Cardiac fibroblast (primary cell): ENCODE data around the gene ENTHD1.

ENCODE experiments used
- DNase-seq, 2 donors: peaks; one replicate each; pipeline versions ENCODE4 v3.0.0 to v3.0.0-alpha.2; 2010; ENCODE audit warnings: low read depth in 2 of 2
- H3K4me3 ChIP-seq, 2 donors: replicated peaks in 1 of 2; 1 replicate in 1 of 2; 2 replicates in 1 of 2; pipeline ENCODE4 v1.5.1; 2011; ENCODE audit warnings: low read depth in 2 of 2, low read length in 2 of 2, mild to moderate bottlenecking in 2 of 2, moderate library complexity in 1 of 2
- TF ChIP-seq, protein P1 (sequence below): IDR thresholded peaks from one replicate; pipeline ENCODE4 v1.5.1; 2011; ENCODE audit warnings: low read depth, mild to moderate bottlenecking, low read length, inconsistent platforms

ENTHD1 gene

DNA sequence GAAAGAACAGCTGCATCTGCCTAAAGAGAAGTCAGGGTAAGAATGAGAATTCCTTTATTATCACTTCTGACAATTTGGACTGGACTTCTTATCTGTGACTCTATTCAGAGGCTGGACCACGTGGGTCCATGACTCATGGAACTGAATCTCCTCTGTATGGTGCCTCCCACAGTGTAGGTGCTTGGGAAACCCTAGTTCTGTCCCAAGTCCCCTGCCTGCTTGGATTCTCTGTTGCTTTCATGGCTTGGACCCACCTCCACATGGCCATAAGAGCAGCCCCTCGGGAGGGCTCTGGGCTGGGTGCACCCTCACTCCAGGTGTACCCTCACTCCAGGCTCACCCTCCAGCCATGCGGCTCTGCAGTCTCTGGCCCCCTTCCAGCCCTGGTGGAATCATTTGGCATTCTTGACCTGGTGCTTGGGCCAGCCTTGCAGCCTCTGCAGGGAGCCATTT lies 169.6 kb downstream of the ENTHD1 start:
- DNase-seq: peak; percentile 25 to 64
- no peak overlapping the region for H3K4me3 ChIP-seq

DNA sequence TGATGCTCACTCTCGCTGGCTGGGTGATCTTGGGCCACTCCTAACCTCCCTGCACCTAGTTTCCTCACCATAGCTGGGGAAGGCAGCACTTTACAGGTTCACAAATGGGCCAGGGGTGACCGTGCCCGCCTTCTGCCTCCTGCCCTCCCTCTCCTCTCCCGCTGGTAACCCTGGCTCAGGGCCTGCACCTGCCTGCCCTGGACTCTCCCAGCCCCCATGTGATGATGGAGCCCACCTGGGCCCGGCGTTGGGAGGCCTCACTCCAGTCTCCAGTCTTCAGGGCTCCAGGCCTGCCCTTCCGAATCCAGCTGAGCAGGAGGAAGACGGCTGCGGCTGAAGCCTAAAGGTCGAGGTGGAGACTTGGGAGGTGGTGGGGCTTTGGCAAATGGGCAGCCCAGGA lies 170.1 kb downstream of the ENTHD1 start:
- TF ChIP-seq, protein P1, sequence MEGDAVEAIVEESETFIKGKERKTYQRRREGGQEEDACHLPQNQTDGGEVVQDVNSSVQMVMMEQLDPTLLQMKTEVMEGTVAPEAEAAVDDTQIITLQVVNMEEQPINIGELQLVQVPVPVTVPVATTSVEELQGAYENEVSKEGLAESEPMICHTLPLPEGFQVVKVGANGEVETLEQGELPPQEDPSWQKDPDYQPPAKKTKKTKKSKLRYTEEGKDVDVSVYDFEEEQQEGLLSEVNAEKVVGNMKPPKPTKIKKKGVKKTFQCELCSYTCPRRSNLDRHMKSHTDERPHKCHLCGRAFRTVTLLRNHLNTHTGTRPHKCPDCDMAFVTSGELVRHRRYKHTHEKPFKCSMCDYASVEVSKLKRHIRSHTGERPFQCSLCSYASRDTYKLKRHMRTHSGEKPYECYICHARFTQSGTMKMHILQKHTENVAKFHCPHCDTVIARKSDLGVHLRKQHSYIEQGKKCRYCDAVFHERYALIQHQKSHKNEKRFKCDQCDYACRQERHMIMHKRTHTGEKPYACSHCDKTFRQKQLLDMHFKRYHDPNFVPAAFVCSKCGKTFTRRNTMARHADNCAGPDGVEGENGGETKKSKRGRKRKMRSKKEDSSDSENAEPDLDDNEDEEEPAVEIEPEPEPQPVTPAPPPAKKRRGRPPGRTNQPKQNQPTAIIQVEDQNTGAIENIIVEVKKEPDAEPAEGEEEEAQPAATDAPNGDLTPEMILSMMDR: no peak

More for the DNA sequence above, 169.6 kb downstream of the ENTHD1 start:
- TF ChIP-seq, protein P1: no peak

DNA sequence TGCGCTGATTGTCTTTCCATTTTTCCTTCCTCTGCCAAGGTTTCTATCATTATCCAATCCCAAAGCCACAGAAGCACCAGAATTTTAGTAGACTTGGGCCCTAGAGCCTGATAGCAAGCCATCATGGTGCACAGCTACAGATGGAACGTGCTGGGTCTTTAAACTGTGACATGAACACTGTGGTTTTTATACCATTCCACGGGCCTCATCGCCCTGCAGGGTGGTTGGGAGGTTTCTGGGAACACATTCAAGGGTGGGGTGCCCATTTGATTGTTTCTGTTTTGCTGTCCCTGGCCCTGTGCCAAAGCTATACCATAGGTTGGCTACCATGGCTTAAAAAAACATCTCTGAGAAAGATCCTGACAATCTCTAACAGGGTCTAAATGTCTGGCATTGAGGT lies 171.1 kb downstream of the ENTHD1 start:
- no peak overlapping the region for H3K4me3 ChIP-seq
- TF ChIP-seq, protein P1: no peak
- DNase-seq: no peak

More for the DNA sequence above, 170.1 kb downstream of the ENTHD1 start:
- no peak overlapping the region for H3K4me3 ChIP-seq
- DNase-seq: no peak

DNA sequence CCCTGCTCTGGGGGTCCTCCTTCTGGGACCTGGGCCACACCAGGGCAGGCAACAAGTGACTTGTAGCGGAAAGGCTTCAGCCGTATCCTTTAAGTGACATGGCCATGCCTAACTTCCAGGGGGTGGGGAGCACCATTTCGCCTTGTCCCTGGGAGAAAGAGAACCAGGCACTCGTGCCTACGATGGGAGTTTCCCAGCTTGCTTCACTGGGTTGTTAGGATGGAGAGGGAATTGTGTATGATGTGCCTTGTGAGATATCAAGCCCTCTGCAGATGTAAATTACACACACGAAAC lies 171.6 kb downstream of the ENTHD1 start:
- H3K4me3 ChIP-seq: no peak overlapping the region
- TF ChIP-seq, protein P1: no peak
- DNase-seq: no peak

DNA sequence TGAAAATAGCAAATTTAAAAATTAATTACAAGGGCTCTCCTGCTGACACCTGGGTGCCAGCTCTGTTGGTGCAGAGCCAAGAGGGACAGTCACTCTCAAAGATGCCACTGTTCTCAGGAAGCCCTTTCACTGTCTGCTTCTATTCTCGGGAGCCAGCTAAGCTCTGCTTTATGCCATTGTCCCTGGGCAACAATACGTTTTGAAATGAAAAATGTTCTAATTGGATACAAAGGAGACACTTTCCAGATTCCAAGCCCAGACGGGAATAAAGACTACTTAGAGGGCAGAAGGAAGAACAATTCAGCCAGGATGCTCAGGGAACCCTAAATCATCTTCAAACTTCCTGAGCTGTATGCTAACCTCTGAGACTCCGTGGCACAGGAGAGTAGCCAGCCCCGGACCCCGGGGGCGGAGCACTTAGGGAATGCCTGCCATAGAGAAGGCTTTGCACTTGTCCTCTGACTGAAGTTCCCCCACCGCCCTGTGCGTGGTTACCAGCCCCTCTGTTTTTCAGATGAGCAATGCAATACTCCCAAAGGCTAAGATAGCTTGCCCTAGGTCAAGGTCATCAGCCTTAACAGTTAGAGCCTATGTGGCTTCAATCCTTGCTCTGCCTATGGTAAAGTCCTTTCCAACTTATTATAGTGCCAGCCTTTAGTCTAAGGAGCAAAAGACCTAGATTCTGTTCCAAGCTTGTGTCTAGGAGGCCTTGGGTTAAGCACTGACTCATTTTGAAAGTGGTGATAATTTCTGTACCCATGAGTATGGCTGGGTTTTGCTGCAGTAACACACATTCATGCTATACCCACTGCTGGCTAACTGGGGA lies 172.1 kb downstream of the ENTHD1 start:
- TF ChIP-seq, protein P1: no peak
- no peak overlapping the region for H3K4me3 ChIP-seq
- no peak for DNase-seq

DNA sequence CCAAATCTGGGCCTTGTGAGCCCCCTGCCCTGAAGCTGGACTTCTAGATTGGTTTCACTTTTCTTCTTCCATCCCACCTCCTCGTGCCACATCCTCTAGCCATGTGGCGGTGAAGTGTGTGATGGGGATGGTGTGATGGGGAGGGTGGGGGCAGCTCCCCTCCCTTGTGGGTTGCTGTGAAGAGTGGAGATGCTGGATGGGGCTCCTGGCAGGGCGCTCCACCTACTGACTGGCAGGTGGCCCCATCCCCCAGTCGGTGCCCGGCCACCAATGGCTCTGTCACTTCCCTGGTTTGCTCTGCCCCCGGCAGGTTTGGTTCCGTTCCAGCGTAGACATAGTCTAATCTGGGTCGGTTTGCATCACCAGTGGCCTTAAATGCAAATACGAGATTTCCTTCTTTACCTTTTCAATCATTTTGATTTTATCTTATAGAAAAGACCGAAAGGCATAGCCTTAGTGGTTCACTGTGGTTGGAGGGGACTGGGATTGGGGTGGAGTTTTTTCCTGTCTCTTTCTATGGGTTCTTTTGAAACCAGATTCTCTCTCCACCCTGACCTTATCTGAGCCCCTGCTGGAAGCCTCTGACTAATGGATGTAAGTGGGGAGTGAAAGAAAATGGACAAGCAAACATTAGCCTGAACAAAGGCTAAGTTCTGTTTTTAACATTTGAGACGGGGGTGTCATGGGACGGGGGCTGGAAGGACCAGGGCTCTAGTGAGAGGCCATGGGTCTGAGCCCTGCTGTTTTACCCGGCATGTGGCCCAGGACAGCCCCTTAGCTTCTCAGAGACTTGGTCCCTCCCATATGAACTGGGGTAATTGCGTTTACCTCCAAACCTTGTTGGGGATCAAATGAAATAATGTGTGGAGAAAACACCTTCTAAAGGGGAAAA lies 173.8 kb downstream of the ENTHD1 start:
- no peak overlapping the region for H3K4me3 ChIP-seq
- DNase-seq: no peak
- TF ChIP-seq, protein P1: no peak
